ENCODE measurements around the gene SRM.
"Not testable (repeated sequence)": the region's sequence is repeated elsewhere in the genome, so short reads cannot be mapped to it uniquely, and the experiment has no call there.

Gene SRM

DNA sequence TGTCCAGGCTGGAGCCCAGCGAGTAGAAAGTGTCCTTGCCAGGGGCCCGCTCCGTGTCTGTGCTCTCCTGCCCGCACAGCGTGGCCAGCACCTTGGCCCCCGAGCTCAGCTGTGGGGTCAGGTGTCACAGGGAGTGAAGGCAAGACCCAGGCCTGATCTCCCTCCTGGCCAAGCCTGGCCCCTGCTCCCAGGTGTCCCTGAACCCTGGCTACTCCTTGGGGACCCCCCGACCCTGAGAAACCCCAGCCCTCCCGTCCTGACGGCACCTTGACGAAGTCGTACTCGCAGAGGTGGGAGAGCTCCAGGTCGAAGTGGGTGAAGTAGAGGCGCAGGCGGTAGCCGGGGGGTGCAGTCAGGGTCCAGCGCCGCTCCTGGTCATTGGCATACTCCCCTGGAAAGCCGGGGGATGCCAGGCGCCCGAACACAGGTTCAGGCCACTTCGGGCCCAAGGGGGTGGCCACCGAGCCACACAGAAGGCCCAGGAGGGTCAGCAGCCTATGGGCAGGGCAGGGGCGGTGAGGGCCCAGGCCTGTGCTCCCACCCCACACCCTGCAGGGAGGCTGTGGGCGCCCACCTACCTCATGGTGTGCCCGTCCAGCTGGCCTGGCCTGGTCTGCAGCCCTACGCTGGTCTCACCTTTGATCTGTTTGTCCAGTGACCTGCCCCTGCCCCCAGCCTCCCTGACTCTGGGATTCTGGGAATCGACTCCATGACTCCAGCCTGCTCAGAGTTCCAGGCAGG lies 13.0 kb downstream of the SRM start, which contains the start of gene MASP2:
Gene MASP2 (minus strand): TSS at position 615 of the 741 bp plus-strand sequence. CDS start 32 bp downstream, at position 583.
- no peak for DNase-seq (ENCODE audit: extremely low spot score, insufficient read length, low read depth)
- FAIRE-seq: no peak

- FAIRE-seq (no peak), DNase-seq (ENCODE audit: extremely low spot score, insufficient read length, low read depth) (no peak)
These were observed 13.6 kb downstream of the SRM start for GRCh38 chr1:11046270-11046566.

DNA sequence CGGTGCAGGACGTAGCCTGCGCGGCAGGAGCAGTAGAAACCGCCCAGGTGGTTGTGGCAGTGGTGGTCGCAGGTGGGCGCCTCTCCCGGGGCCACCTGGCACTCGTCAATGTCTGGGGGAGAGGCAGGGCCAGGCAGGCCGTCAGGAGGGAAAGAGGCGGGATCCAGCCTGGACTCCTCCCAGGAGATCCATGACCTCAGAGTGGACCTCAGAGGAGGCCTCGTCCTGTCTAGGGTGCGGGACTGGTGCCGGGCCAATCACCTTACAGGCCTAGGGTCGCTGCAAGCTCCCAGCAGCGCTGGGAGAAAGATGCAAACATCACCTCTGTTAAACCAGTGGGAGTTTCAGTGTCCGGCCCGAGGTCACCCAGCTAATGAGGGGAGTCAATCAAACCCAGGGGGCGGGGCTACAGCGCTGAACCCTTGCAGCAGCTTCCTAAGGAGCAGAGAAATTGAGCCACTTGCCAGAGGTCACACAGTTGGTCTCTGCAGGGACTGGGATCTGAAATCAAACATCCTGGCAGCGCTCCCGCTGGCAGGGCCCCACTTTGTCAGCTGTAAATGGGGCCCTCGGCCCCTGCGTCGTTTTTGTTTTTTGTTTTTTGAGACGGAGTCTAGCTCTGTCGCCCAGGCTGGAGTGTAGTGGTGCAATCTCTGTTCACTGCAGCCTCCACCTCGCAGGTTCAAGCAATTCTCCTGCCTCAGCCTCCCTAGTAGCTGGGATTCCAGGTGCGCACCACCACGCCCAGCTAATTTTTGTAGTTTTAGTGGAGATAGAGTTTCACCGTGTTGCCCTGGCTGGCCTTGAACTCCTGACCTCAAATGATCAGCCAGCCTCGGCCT lies 14.2 kb downstream of the SRM start:
- no peak for FAIRE-seq

GRCh38 chr1:11044849-11045427 lies 14.9 kb downstream of the SRM start:
- DNase-seq (ENCODE audit: extremely low spot score, insufficient read length, low read depth): no peak
- FAIRE-seq: no peak

More for the DNA sequence above, 14.2 kb downstream of the SRM start:
- no peak for DNase-seq (ENCODE audit: extremely low spot score, insufficient read length, low read depth)

DNA sequence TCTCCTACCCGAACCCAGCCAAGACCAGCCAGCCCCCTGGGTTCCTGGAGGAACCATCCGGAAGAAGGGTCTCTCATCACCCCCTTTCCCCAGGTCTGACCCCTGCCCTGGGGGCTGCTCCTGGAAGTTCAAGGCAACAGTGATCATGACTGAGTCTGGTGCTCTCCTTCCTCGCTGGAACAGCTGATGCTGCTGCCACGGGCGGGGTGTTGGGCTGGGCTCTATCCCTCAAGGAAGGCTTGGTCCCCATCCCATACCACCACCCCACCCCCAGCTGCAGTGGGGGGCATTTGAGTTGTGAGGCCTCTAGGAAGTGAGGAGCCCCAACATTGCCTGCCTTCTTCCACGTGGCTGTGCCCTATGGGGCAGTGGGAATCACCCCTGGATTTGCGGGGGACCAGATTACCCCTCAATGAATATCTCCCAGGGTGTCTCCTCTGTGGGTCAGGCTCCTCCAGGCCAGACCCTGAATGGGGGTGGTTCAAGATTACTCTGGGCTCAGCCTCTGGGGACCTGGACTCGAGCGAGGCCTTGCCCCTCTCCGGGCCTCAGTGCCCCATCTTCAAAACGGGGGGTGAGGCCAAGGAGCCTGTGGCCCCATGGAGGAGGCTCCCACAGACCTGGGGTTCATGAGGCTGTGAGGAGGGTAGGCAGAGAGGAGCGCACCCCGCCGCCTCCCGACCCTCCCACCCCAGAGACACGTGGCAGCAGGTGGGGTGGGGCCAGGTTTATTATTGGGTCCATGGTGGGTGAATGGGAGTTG lies 15.6 kb downstream of the SRM start:
- DNase-seq (ENCODE audit: extremely low spot score, insufficient read length, low read depth) (no peak), FAIRE-seq (no peak)

- no peak for FAIRE-seq
These were observed 16.6 kb downstream of the SRM start for GRCh38 chr1:11042995-11043874.

DNA sequence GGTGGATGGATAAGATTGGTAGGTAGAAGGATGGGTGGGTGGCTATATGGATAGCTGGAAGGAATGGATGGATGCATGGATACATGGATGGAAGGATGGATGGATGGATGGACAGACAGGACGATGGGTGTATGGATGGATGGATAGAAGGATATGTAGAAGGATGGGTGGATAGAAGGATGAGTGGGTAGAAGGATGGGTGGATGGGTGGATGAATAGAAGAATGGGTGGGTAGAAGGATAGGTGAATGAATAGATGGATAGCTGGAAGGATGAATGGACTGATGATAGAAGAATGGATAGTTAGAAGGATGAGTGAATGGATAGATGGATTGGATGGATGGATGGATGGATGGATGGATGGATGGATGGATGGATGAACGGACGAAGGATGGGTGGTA lies 17.8 kb downstream of the SRM start:
- FAIRE-seq (no peak), DNase-seq (ENCODE audit: extremely low spot score, insufficient read length, low read depth) (no peak)

More at GRCh38 chr1:11042995-11043874, 16.6 kb downstream of the SRM start:
- DNase-seq (ENCODE audit: extremely low spot score, insufficient read length, low read depth): no peak

- DNase-seq (ENCODE audit: extremely low spot score, insufficient read length, low read depth) (no peak), FAIRE-seq (no peak)
These were observed 18.8 kb downstream of the SRM start for GRCh38 chr1:11041048-11041447.

GRCh38 chr1:11040105-11040429 lies 19.8 kb downstream of the SRM start:
- not testable (repeated sequence) for DNase-seq (ENCODE audit: extremely low spot score, insufficient read length, low read depth); FAIRE-seq

- no peak for DNase-seq (ENCODE audit: extremely low spot score, insufficient read length, low read depth)
- no peak for FAIRE-seq
These were observed 20.3 kb downstream of the SRM start for GRCh38 chr1:11039351-11040104.

DNA sequence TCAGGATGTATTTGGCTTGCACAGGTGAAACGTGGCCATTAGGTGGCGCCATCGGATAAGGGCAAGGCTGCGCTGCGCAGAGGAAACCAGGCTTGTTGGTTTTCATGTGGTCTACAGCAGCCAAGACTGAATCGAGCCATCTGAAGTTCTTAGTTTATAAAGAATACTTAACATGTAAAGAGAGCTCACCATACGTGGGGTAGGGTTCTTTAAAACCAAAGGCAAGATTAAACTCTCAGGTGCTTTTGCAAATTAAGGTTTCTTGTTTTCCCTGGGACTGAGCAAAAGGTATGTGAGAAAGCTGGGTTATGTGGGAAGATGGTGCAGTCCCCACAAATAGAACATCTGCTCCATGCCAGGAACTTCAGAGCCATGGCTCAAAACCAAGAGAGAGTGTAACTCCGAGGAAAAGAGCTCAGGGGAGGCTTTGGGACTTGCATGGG lies 22.1 kb downstream of the SRM start:
- peak; percentile 73 for DNase-seq (ENCODE audit: extremely low spot score, insufficient read length, low read depth)
- peak; percentile 99 for FAIRE-seq

- not testable (repeated sequence) for FAIRE-seq; DNase-seq (ENCODE audit: extremely low spot score, insufficient read length, low read depth)
These were observed 22.6 kb downstream of the SRM start for GRCh38 chr1:11037019-11037739.

GRCh38 chr1:11031624-11032262 lies 28.1 kb downstream of the SRM start:
- DNase-seq (ENCODE audit: extremely low spot score, insufficient read length, low read depth) (no peak), FAIRE-seq (no peak)

GRCh38 chr1:11030865-11031264 lies 29.0 kb downstream of the SRM start:
- DNase-seq (ENCODE audit: extremely low spot score, insufficient read length, low read depth): no peak
- FAIRE-seq: no peak

DNA sequence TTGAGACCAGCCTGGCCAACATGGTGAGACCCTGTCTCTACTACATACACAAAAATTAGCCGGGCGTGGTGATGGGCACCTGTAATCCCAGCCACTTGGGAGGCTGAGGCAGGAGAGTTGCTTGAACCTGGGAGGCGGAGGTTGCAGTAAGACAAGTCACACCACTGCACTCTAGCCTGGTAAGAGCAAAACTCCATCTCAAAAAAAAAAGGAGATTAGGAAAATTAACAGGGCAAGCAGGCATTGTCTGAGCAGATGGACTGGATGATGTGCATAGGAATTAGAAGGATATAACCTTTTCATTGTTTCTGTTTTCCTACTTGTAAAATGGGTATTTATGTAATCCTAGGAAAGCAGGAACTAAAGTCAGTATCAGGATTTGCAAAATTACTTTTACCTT lies 31.8 kb downstream of the SRM start:
- DNase-seq (ENCODE audit: extremely low spot score, insufficient read length, low read depth) (no peak), FAIRE-seq (no peak)

- FAIRE-seq (no peak), DNase-seq (ENCODE audit: extremely low spot score, insufficient read length, low read depth) (no peak)
These were observed 32.5 kb downstream of the SRM start for GRCh38 chr1:11027316-11027715.

DNA sequence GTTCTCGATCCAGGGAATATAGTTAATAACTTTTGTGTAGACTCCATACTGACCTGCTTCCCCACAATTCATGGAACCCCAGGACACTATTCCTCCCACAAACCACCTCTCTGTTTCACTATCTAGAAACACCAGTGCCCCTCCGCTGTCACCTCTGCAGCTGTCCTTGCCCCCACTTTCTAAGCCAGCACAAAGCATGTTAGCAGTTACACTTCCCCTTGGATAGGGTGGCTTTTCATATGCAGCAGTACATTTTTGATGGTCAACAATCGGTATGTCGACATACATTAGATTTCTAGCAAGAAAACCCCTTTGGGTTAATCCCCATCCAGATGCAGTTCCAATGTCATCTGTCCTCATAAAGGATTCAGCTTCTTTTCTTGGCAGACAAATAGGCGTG lies 32.9 kb downstream of the SRM start:
- DNase-seq (ENCODE audit: extremely low spot score, insufficient read length, low read depth) (no peak), FAIRE-seq (no peak)

DNA sequence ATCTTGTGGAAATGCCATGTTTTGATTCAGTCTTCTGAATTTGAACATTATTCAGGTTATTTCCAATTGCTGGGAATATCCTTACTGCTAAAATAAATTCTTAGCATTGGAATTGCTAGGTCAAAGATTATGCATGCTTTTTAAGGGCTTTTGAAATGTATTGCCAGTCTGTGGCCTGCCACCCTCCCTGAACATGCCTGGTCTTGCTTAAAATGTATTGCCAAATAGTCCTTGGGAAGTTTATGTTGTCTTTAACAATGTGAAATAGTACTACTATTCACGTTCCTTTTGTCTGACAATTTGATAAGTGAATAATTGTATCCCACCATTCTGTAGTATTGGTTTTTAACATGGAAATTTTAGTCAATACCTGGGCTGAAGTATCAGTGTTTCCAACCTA lies 33.8 kb downstream of the SRM start:
- no peak for FAIRE-seq
- no peak for DNase-seq (ENCODE audit: extremely low spot score, insufficient read length, low read depth)
